NOMO-1 (cell line): Measurements from ENCODE around the gene FGFRL1.

Experiments used
- DNase-seq, 2 experiments: peaks; one replicate each; lab custom pipeline; 2025; ENCODE audit not compliant: unreplicated experiment in 2 of 2; lab: John Stamatoyannopoulos, UW

The FGFRL1 gene

GRCh38 chr4:1062419-1062818, 51.0 kb downstream of the FGFRL1 start:
- DNase-seq: no peak

DNA sequence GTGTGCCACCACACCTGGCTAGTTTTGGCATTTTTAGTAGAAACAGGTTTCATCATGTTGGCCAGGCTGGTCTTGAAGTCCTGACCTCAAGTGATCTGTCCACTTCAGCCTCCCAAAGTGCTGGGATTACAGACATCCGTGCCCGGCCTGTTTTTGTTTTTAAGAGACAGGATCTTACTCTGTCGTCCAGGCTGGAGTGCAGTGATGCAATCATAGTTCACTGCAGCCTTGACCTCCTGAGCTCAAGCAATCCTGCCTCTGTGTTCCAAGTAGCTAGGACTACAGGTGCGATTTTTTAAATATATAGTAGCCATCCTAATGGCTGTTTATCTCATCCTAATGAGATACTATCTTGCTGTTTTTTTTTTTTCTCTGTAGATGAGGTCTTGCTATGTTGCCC, 54.3 kb downstream of the FGFRL1 start:
- no peak for DNase-seq

GRCh38 chr4:1069394-1069793, 58.0 kb downstream of the FGFRL1 start:
- no peak for DNase-seq

GRCh38 chr4:1072830-1073446, 61.5 kb downstream of the FGFRL1 start:
- DNase-seq: peak; percentile 65 to 79

- no peak for DNase-seq
These were observed 62.7 kb downstream of the FGFRL1 start for GRCh38 chr4:1074077-1074476.

DNA sequence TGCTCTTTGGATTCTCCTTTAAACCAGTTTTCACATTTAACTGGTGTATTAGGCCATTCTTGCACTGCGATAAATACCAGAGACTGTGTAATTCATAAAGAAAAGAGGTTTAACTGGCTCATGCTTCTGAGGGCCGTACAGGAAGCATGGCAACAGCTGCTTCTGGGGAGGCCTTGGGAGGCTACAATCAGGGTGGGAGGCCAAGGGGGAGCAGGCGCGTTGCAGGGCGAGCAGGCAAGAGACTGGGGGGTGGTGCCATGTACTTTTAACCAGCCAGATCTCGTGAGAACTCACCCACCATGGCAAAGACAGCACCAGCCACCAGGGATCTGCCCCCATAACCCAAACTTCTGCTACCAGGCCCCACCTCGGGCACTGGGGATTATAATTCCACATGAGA, 63.8 kb downstream of the FGFRL1 start:
- DNase-seq: no peak

DNA sequence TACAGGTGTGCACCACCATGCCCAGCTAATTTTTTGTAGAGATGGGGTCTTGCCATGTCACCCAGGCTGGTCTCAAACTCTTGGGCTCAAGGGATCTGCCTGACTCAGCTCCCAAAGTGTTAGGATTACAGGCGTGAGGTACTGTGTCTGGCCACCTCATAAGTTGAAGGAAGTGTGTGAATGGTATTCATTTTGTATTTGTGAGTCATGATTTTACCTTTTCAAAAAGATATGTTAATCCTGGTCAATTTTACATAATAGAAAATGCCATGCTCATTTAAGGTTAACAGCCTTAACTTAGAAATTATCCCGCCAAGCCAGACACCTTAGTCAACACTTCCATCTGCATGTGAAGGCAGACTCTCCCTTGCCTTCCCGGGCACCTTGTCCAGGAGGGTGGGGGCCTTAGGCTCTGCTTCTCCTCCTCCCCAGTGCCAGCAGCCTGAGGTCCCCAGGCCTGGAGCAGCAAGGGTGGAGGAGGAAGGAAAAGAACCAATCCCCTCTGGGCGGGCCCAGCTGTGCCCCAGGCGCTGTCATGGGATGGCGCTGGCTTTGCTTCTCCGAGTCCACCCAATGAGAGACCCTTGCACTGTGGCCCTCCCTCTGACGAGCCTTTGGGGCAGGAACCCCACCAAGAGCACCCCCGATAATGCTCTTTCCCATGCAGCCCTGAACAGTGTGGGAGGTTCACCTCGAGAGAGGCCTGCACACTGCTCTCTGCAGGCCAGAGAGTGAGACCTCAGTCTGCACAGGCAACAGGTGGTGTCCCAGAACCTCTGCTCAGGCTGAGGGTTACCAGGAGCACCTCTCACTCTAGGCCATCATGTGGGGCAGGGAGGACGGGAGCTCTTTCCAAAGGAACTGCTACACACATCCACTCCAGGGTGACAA, 64.6 kb downstream of the FGFRL1 start:
- no peak for DNase-seq
